ENCODE data around the gene MARCHF9.

Gene MARCHF9

GRCh38 chr12:57782608-57783465 lies 27.9 kb downstream of the MARCHF9 start, which contains the start of gene TSFM:
TSS of gene TSFM (plus strand) at chr12:57782787. CDS start at chr12:57782802, 15 bp downstream.
- in situ Hi-C loops (cut with MboI; ENCODE audit: low sequenced_read_pairs) = no loop called here

DNA sequence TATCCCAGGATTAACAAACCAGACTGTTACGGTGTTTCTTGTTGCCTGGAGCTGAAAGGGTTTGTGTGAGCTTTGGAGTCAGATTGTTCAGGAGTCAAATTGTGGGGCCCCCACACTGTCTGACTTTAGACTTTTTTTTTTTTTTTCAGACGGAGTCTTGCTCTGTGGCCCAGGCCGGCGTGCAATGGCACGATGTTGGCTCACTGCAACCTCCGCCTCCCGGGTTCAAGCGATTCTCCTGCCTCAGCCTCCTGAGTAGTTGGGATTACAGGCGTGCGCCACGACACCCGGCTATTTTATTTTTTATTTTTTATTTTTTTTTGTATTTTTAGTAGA lies 28.5 kb downstream of the MARCHF9 start:
- in situ Hi-C loops (cut with MboI; ENCODE audit: low sequenced_read_pairs) = no loop called here

DNA sequence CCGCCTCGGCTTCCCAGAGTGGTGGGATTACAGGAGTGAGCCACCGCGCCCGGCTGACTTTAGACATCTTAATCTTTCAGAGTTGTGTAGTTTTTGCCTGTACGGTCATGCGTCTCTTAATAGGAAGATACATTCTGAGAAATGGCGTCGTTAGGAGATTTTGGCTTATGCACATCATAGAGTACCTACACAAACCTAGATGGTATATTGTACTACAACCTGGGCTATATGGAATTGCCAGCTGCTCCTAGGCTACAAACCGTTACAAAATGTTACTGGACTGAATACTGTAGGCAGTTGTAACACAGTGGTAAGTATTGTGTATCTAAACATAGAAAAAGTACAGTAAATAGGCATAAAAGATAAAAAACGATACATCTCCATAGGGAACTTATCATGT lies 29.0 kb downstream of the MARCHF9 start:
- in situ Hi-C loops (cut with MboI; ENCODE audit: low sequenced_read_pairs) = no loop called here

DNA sequence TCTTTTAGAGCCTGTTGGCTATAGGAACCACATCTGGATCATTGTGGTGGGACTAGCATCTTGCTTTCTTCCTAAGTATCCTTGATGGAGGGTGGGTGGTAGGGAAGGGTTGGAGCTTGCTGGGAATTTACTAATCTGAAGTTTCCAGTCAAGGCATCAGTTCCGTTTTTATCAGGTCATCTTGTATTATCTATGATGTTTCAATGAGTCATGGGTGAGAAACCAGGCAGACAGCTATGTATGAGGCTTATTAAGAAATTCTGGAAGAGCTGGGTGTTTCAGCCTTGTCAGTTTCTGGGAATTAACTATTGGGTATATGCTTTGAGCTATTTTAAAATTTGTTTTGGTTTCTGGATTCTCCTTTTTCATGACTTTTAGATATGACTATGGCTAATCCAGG lies 39.0 kb downstream of the MARCHF9 start:
- in situ Hi-C loops (cut with MboI; ENCODE audit: low sequenced_read_pairs) = no loop called here

DNA sequence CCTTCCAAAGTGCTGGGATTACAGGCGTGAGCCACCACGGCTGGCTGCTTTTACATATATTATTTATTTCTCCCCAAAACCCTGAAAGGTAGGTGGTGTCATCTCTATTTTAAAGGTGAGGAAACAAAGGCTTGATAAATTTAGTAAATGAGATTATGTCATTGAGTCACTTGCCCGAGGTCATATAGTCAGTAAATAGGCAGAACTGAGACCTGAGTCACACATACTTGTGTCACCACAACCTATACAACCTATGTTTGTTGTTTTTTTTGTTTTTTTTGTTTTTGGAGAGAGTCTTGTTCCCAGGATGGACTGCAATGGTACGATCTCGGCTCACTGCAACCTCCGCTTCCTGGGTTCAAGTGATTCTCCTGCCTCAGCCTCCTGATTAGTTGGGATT lies 40.5 kb downstream of the MARCHF9 start:
- in situ Hi-C loops (cut with MboI; ENCODE audit: low sequenced_read_pairs) = no loop called here

DNA sequence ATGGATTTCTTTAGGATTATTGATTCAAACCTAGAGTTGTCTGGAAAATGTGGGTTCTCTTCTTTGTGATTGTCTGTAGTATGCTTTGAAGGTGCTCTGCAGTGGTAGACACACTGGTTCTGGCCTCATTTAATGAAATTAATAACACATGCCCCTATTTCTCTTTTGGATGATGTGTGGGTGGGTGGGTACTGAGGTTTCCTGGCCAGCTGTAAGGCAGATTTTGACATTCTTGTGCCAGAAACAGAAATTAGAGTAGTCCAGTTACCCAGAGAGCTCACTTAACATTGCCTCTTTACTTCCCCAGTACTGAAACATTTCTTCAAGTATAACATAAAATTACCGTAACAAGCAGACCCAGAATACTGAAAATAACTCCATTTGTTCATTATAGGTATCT lies 42.1 kb downstream of the MARCHF9 start:
- in situ Hi-C loops (cut with MboI; ENCODE audit: low sequenced_read_pairs) = no loop called here

DNA sequence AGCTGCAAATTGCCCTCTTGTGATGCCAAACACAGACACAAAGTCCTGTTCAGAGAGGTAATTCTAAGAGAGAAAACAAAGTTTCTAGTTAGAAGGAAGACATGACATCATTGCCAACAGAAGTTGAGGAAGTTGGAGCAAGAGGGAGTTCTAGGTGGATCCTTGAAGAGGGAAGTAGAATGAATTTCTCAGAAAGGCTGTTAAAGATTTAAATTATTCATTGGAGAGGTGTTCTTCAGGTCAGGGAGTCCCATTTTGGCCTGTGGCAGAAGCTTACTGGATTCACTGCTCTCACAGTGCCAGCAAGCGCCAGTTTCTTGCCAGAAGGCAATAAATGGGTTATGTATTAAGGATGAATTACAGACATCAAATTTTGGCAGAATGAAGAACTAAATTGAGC lies 43.0 kb downstream of the MARCHF9 start:
- in situ Hi-C loops (cut with MboI; ENCODE audit: low sequenced_read_pairs) = no loop called here

- in situ Hi-C loops (cut with MboI; ENCODE audit: low sequenced_read_pairs) = no loop called here
These were observed 46.1 kb downstream of the MARCHF9 start for GRCh38 chr12:57800965-57801364.

DNA sequence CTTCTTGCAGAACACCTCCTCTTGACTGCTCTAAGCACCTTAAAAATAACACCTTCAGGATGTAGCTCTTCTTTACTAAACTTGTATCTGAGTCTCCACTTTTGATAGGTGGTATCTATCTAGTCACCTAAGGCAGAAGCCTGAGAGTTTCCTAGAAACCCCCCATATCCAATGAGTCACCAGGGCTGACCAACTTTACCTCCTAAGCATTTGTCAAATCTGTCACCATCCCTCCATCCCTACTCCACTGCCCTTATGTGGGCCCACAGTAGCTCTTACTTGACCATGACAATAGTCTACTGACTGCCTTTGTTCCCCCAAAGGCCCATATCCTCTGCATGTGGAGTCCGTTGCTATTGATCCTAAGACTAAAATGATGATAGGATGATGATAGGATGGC lies 47.7 kb downstream of the MARCHF9 start:
- in situ Hi-C loops (cut with MboI; ENCODE audit: low sequenced_read_pairs) = no loop called here

- in situ Hi-C loops (cut with MboI; ENCODE audit: low sequenced_read_pairs) = no loop called here
These were observed 48.5 kb downstream of the MARCHF9 start for GRCh38 chr12:57803319-57803893.

- in situ Hi-C loops (cut with MboI; ENCODE audit: low sequenced_read_pairs) = no loop called here
These were observed 51.8 kb downstream of the MARCHF9 start for GRCh38 chr12:57806677-57807076.

- in situ Hi-C loops (cut with MboI; ENCODE audit: low sequenced_read_pairs) = no loop called here
These were observed 52.4 kb downstream of the MARCHF9 start for GRCh38 chr12:57807285-57807684.

DNA sequence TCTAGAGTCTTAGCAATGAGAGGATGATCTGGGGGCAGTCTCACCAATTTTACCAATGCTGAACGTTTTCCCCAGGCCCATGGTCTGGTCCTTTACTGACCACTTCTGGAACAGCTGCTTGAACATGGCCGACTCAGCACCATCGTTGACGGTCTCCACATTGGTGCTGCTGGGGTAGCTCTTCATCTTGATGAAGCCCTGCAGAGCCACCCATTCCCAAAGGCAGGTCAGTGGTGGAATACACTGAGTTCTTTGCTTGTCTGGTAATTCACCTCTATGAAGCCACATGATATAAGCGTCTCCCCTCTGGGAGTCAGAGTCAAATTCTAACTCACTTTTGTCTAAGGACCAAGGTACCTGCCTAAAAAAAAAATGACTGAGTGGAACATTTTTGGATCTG lies 53.4 kb downstream of the MARCHF9 start:
- in situ Hi-C loops (cut with MboI; ENCODE audit: low sequenced_read_pairs) = no loop called here

DNA sequence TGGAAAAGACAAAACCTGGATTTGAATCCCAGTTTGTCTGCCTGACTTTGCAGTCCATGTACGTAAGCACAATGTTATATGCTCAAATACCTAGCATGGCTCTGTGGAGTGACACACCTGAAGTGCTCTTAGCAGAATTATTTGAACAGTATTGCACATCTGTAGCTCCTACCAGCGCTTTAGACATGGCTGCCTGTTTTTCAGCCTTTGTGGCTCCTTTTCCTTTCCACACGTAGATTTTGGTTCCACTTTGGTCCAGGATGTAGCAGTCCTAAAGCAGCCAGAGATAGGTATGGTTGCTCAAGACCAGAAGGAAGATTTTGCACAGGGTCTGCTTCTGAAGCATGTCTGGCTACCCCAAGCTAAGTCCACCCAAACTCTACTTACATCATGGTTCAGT lies 54.5 kb downstream of the MARCHF9 start:
- in situ Hi-C loops (cut with MboI; ENCODE audit: low sequenced_read_pairs) = no loop called here
